ENCODE measurements around the gene KIF22.
"Not testable (repeated sequence)": the region's sequence is repeated elsewhere in the genome, so short reads cannot be mapped to it uniquely, and the experiment has no call there.

KIF22 gene

DNA sequence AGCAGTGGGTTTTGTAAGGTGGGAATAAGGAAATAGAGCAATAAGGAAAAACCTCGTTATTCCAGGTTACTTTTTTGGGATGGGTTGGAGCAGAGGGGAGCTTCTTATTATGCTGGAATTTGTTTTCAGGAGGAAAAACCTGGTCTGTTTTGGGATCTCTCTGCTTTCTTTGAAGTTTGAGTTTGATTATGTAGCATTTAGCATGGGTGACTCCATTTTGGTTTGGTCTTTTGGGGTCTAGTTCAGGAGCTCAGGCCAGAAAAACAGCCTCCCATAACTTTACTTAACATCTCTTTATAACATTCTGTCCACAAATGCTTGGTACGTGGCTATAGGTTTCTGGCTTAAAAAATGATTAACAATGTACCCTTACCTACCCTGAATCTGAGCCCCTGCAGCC, 21.0 kb upstream of the KIF22 start:
- no peak overlapping the region for H3K4me3 ChIP-seq (replicated peaks; ENCODE audit: low read depth, low read length)
- TF ChIP-seq, protein P1, sequence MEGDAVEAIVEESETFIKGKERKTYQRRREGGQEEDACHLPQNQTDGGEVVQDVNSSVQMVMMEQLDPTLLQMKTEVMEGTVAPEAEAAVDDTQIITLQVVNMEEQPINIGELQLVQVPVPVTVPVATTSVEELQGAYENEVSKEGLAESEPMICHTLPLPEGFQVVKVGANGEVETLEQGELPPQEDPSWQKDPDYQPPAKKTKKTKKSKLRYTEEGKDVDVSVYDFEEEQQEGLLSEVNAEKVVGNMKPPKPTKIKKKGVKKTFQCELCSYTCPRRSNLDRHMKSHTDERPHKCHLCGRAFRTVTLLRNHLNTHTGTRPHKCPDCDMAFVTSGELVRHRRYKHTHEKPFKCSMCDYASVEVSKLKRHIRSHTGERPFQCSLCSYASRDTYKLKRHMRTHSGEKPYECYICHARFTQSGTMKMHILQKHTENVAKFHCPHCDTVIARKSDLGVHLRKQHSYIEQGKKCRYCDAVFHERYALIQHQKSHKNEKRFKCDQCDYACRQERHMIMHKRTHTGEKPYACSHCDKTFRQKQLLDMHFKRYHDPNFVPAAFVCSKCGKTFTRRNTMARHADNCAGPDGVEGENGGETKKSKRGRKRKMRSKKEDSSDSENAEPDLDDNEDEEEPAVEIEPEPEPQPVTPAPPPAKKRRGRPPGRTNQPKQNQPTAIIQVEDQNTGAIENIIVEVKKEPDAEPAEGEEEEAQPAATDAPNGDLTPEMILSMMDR (IDR thresholded peaks at IDR 0.05; ENCODE audit: low read length, missing control alignments): no peak
- DNase-seq (ENCODE audit: low read depth): no peak

DNA sequence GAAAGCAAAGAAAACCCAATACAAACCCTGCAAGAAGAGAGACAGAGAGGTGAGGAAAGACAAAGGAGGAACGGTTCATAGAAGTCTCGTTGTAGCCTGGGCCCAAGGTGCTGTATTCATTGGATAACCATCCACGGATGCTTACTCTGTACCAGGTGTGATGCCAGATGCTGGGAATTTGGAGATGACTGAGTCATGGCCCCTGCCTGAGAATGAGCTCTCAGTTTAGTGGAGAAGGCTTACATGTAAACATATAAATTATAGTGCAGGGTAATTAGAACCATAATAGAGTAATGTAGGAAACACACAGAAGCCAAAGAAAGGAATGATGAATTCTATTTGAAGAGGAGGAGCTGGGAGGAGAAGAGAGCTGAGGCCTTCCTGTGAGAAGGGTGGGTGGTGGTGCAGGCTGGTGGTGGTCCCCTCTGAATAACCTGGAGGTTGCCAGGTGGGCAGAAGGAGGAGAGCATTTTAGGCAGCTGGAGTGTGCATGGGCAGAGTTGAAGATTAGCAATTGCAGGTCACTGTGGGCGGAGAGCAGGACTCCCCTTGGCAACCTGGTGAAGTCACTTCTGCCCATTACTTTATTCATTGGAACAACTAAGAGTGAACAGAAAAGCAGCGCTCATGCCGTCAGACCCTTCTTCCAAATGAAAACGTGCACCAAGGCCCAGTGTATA, 20.2 kb upstream of the KIF22 start:
- H3K4me3 ChIP-seq (replicated peaks; ENCODE audit: low read depth, low read length): no peak overlapping the region
- TF ChIP-seq, protein P1 (IDR thresholded peaks at IDR 0.05; ENCODE audit: low read length, missing control alignments): no peak

DNA sequence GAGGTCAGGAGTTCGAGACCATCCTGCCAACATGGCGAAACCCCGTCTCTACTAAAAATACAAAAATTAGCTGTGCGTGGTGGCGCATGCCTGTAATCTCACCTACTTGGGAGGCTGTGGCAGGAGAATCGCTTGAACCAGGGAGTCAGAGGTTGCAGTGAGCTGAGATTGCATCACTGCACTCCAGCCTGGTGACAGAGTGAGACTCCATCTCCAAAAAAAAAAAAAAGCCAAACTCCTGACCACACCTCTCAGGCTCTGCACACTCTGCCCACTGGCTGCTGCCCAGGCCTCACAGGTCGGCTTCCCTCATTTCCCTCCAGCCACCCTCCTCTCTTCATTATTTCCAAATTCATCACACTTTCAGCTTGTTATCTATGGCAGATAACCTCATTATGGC, 18.2 kb upstream of the KIF22 start:
- not testable (repeated sequence) for DNase-seq (ENCODE audit: low read depth); H3K4me3 ChIP-seq (replicated peaks; ENCODE audit: low read depth, low read length)

More for the DNA sequence above, 20.2 kb upstream of the KIF22 start:
- no peak for DNase-seq (ENCODE audit: low read depth)

DNA sequence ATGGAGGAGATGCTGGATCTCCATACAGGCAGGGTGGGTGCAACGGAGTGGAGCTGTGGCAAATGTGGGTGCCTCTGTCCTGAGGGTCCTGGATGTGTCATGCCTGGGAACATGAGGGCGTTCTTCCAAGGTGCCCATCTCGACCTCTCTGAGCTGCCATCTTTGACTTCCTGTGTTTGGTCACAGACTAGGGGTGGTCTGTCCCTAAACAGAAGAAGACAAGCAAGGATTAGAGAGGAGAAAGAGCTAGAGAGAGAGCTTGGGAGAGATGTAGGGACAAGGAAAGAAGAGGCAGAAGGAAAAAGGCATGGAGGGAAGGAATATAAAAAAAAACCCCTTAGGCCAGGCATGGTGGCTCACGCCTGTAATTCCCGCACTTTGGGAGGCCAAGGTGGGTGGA, 15.8 kb upstream of the KIF22 start:
- TF ChIP-seq, protein P1 (IDR thresholded peaks at IDR 0.05; ENCODE audit: low read length, missing control alignments): no peak
- DNase-seq (ENCODE audit: low read depth): no peak
- H3K4me3 ChIP-seq (replicated peaks; ENCODE audit: low read depth, low read length): no peak overlapping the region

DNA sequence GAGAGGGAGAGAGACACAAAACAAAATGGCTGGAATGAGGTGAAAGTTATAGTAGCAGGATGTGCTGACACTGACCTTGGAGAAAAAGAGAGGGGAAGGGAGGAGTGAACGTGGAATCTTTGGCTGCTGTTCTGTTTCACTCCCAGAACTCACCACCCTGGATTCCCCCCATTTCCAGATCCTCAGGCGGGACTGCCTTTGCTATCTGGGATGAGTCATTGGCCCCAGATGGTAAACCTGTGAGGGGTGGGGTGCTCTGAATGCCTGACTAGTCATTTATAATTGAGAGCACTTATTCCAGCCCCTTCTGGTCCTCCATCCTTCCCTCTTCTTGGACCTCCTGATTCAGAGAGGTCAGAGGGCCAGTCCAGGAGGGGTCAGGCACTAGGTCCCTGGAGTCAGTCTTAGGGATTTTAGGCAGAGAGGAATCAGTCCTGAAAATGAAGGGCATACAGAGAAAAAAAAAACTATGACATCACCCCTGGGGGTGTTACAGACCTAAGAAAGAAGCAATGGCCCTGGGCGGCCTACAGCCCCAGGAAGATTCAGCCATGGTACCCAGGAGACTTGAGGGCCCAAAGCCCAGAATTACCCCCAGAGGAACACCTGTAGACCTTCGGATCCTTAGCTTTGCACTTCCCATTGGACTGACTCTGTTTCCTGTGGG, 14.7 kb upstream of the KIF22 start:
- DNase-seq (ENCODE audit: low read depth): peak; percentile 35
- H3K4me3 ChIP-seq (replicated peaks; ENCODE audit: low read depth, low read length): no peak overlapping the region
- TF ChIP-seq, protein P1 (IDR thresholded peaks at IDR 0.05; ENCODE audit: low read length, missing control alignments): no peak

DNA sequence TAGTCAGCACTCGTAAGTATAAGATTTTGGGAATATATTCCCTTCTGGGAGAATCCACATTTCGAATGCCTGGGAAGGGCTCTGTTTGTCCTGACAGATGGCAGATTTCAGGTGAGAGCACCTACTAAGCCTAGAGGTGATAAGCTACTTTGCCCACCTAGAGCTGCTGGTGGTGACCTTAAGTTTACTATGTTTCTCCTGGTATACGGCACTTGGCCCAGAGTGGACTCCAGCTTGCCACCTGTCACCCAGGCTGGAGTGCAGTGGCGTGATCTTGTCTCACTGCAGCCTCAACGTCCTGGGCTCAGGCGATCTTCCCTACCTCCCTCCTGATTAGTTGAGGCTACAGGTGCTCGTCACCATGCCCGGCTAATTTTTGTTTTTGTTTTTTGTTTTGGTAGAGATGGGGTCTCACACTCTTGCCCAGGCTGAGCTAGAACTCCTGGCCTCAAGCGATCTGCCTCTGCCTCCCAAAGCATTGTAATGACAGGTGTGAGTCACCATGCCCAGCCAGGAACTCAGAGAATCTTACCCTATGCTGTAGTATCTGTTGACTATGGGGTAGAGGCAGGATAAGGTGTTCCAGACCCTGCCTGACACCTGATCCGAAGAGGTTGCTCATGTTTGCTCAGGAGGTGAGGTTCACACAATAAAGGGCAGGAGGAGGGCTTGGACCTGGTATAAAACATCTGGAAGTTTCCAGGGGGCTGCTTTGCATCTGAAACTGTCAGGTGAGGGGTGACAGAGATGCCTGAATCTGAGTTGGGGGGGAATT, 12.8 kb upstream of the KIF22 start, which contains the start of gene ZG16:
TSS of gene ZG16 (plus strand) at position 681 of the 775 bp plus-strand sequence. CDS start 1,011 bp downstream, outside the sequence.
- TF ChIP-seq, protein P1 (IDR thresholded peaks at IDR 0.05; ENCODE audit: low read length, missing control alignments): no peak
- no peak for DNase-seq (ENCODE audit: low read depth)

DNA sequence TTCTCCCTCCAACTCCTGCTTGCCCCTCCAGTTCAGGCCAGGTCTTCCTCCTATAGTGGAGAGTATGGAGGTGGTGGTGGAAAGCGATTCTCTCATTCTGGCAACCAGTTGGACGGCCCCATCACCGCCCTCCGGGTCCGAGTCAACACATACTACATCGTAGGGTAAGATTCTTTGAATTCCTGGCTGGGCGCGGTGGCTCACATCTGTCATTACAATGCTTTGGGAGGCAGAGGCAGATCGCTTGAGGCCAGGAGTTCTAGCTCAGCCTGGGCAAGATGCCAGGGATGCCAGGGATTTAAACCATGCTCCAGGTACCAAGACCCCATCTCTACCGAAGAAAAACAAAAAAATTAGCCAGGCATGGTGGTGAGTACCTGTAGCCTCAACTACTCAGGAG, 11.1 kb upstream of the KIF22 start:
- TF ChIP-seq, protein P1 (IDR thresholded peaks at IDR 0.05; ENCODE audit: low read length, missing control alignments): no peak
- H3K4me3 ChIP-seq (replicated peaks; ENCODE audit: low read depth, low read length): no peak overlapping the region
- DNase-seq (ENCODE audit: low read depth): no peak

More for the DNA sequence above, 12.8 kb upstream of the KIF22 start, which contains the start of gene ZG16:
- no peak within 1 kb of the TSS for H3K4me3 ChIP-seq (replicated peaks; ENCODE audit: low read depth, low read length)

DNA sequence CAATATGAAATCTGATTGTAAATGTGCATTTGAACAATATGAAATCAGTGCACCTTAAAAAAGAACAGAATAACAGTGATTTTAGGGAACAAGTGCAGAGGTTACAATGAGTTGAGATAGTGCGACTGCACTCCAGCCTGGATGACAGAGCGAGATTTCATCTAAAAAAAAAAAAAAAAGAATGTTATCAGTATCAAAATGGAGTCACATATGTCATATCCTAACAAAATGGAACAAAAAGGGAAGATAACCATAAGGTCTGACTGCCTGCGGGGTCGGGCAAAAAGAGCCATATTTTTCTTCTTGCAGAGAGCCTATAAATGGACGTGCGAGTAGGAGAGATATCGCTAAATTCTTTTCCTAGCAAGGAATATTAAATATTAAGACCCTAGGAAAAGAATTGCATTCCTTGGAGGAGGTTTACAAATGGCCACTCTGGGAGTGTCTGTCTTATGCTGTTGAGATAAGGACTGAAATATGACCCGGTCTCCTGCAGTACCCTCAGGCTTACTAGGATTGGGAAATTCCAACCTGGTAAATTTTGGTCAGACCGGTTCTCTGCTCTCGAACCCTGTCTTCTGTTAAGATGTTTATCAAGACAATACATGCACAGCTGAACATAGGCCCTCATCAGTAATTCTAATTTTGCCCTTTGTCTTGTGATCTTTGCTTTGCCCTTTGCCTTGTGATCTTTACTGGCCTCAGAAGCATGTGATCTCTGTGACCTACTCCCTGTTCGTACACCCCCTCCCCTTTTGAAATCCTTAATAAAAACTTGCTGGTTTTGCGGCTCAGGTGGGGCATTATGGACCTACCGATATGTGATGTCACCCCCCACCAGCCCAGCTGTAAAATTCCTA, 7.2 kb upstream of the KIF22 start:
- H3K4me3 ChIP-seq (replicated peaks; ENCODE audit: low read depth, low read length); DNase-seq (ENCODE audit: low read depth): not testable (repeated sequence)
